GM23338 (cell line): ENCODE results near the gene HLA-DMB.

Experiments used
- CREB1 ChIP-seq: fragments of 250-450 bp; sonication (Bioruptor Pico); IDR thresholded peaks from 2 replicates; pipeline ENCODE4 v1.5.0; 2020; ENCODE audit warnings: low read depth, mild to moderate bottlenecking, moderate library complexity
- EZH2 ChIP-seq: fragments of 200-600 bp; sonication (generic); IDR thresholded peaks from one replicate; pipeline ENCODE4 v1.8.0; 2017; ENCODE audit warnings: antibody characterized with exemption, mild to moderate bottlenecking, low read depth; ENCODE audit not compliant: unreplicated experiment
- EZH2phosphoT487 ChIP-seq: fragments of 200-600 bp; sonication (generic); IDR thresholded peaks from one replicate; pipeline ENCODE4 v1.8.1; 2018; ENCODE audit warnings: antibody characterized with exemption; ENCODE audit not compliant: unreplicated experiment
- JUNB ChIP-seq: IDR thresholded peaks from one replicate; pipeline ENCODE4 v1.6.1; 2016; ENCODE audit warnings: antibody characterized with exemption; ENCODE audit not compliant: unreplicated experiment
- NANOG ChIP-seq: IDR thresholded peaks from 2 replicates; pipeline ENCODE4 v1.6.1; 2016; ENCODE audit warnings: antibody characterized with exemption, borderline replicate concordance
- POLR2AphosphoS5 ChIP-seq: IDR thresholded peaks from 2 replicates; pipeline ENCODE4 v1.6.1; 2016; ENCODE audit warnings: antibody characterized with exemption, low read depth
- STAT1 ChIP-seq: IDR thresholded peaks from one replicate; pipeline ENCODE4 v1.6.1; 2016; ENCODE audit warnings: antibody characterized with exemption; ENCODE audit not compliant: unreplicated experiment
- ZNF331 ChIP-seq: fragments of 250-450 bp; sonication (Bioruptor Pico); IDR thresholded peaks from 2 replicates; pipeline ENCODE4 v1.5.0; 2020; ENCODE audit warnings: low read depth, mild to moderate bottlenecking, moderate library complexity
- TF ChIP-seq, protein P1 (sequence below): IDR thresholded peaks from one replicate; pipeline ENCODE4 v1.6.1; 2018; ENCODE audit warnings: antibody characterized with exemption; ENCODE audit not compliant: unreplicated experiment
- TF ChIP-seq, protein P2 (sequence below), 2 experiments: fragments of 200-600 bp in 1 of 2; sonication (generic) in 1 of 2; conservative IDR thresholded peaks; 2 replicates each; pipeline versions ENCODE4 v1.5.1 to v1.6.1; 2016 to 2017; ENCODE audit warnings: antibody characterized with exemption in 2 of 2, low read depth in 2 of 2, mild to moderate bottlenecking in 2 of 2, moderate library complexity in 1 of 2
- TF ChIP-seq, protein P3 (sequence below): fragments of 250-450 bp; sonication (Bioruptor Pico); IDR thresholded peaks from 2 replicates; pipeline ENCODE4 v1.5.0; 2020; ENCODE audit warnings: mild to moderate bottlenecking, moderate library complexity

DNA sequence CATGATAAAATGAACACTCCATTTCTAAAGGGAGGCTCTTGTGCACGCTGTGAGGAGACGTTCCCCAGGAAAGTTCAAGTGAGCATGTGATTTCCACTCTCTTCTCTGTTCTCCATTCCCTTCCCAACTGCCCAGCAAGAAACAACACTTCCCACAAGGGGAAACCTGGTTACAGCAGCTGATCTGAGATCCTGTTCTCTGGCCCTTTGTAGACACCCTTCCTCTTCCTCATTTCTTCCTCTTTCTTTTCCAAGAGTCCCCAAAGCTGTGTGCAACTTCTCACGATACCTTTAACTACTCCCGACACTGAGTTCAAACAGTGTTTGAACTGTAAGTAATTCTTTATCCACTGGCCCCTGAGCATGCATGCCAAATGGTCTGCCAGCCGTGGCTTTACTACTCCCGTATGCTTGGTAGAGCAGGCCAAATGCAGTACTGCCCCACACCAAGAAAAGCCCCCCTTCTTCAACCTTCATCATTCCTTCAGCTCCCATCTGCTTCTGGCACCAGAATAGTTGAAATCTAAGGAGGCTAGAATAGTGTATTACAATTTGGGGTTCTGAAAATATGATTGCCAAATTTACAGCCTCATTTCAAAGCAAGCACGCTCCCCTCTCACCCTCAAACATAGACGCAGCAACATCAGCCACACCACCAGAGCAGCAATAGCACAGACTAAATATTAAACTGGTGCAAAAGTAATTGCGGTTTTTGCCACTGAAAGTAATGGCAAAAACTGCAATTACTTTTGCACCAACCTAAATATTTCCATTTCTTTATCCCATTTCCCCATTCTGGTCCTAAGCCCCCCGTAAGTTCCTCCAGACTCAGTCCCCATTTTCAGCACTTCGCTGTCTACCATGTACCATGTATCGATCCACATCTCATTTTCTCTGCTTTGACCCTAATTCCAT, 4.3 kb downstream of the HLA-DMB start:
- TF ChIP-seq, protein P1, sequence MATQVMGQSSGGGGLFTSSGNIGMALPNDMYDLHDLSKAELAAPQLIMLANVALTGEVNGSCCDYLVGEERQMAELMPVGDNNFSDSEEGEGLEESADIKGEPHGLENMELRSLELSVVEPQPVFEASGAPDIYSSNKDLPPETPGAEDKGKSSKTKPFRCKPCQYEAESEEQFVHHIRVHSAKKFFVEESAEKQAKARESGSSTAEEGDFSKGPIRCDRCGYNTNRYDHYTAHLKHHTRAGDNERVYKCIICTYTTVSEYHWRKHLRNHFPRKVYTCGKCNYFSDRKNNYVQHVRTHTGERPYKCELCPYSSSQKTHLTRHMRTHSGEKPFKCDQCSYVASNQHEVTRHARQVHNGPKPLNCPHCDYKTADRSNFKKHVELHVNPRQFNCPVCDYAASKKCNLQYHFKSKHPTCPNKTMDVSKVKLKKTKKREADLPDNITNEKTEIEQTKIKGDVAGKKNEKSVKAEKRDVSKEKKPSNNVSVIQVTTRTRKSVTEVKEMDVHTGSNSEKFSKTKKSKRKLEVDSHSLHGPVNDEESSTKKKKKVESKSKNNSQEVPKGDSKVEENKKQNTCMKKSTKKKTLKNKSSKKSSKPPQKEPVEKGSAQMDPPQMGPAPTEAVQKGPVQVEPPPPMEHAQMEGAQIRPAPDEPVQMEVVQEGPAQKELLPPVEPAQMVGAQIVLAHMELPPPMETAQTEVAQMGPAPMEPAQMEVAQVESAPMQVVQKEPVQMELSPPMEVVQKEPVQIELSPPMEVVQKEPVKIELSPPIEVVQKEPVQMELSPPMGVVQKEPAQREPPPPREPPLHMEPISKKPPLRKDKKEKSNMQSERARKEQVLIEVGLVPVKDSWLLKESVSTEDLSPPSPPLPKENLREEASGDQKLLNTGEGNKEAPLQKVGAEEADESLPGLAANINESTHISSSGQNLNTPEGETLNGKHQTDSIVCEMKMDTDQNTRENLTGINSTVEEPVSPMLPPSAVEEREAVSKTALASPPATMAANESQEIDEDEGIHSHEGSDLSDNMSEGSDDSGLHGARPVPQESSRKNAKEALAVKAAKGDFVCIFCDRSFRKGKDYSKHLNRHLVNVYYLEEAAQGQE = no peak
- no peak for TF ChIP-seq EZH2phosphoT487
- TF ChIP-seq, protein P2, sequence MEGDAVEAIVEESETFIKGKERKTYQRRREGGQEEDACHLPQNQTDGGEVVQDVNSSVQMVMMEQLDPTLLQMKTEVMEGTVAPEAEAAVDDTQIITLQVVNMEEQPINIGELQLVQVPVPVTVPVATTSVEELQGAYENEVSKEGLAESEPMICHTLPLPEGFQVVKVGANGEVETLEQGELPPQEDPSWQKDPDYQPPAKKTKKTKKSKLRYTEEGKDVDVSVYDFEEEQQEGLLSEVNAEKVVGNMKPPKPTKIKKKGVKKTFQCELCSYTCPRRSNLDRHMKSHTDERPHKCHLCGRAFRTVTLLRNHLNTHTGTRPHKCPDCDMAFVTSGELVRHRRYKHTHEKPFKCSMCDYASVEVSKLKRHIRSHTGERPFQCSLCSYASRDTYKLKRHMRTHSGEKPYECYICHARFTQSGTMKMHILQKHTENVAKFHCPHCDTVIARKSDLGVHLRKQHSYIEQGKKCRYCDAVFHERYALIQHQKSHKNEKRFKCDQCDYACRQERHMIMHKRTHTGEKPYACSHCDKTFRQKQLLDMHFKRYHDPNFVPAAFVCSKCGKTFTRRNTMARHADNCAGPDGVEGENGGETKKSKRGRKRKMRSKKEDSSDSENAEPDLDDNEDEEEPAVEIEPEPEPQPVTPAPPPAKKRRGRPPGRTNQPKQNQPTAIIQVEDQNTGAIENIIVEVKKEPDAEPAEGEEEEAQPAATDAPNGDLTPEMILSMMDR (conservative IDR thresholded peaks at IDR 0.05; ENCODE audit: low read depth in 2 of 2) = no peak
- TF ChIP-seq NANOG = no peak
- TF ChIP-seq, protein P3, sequence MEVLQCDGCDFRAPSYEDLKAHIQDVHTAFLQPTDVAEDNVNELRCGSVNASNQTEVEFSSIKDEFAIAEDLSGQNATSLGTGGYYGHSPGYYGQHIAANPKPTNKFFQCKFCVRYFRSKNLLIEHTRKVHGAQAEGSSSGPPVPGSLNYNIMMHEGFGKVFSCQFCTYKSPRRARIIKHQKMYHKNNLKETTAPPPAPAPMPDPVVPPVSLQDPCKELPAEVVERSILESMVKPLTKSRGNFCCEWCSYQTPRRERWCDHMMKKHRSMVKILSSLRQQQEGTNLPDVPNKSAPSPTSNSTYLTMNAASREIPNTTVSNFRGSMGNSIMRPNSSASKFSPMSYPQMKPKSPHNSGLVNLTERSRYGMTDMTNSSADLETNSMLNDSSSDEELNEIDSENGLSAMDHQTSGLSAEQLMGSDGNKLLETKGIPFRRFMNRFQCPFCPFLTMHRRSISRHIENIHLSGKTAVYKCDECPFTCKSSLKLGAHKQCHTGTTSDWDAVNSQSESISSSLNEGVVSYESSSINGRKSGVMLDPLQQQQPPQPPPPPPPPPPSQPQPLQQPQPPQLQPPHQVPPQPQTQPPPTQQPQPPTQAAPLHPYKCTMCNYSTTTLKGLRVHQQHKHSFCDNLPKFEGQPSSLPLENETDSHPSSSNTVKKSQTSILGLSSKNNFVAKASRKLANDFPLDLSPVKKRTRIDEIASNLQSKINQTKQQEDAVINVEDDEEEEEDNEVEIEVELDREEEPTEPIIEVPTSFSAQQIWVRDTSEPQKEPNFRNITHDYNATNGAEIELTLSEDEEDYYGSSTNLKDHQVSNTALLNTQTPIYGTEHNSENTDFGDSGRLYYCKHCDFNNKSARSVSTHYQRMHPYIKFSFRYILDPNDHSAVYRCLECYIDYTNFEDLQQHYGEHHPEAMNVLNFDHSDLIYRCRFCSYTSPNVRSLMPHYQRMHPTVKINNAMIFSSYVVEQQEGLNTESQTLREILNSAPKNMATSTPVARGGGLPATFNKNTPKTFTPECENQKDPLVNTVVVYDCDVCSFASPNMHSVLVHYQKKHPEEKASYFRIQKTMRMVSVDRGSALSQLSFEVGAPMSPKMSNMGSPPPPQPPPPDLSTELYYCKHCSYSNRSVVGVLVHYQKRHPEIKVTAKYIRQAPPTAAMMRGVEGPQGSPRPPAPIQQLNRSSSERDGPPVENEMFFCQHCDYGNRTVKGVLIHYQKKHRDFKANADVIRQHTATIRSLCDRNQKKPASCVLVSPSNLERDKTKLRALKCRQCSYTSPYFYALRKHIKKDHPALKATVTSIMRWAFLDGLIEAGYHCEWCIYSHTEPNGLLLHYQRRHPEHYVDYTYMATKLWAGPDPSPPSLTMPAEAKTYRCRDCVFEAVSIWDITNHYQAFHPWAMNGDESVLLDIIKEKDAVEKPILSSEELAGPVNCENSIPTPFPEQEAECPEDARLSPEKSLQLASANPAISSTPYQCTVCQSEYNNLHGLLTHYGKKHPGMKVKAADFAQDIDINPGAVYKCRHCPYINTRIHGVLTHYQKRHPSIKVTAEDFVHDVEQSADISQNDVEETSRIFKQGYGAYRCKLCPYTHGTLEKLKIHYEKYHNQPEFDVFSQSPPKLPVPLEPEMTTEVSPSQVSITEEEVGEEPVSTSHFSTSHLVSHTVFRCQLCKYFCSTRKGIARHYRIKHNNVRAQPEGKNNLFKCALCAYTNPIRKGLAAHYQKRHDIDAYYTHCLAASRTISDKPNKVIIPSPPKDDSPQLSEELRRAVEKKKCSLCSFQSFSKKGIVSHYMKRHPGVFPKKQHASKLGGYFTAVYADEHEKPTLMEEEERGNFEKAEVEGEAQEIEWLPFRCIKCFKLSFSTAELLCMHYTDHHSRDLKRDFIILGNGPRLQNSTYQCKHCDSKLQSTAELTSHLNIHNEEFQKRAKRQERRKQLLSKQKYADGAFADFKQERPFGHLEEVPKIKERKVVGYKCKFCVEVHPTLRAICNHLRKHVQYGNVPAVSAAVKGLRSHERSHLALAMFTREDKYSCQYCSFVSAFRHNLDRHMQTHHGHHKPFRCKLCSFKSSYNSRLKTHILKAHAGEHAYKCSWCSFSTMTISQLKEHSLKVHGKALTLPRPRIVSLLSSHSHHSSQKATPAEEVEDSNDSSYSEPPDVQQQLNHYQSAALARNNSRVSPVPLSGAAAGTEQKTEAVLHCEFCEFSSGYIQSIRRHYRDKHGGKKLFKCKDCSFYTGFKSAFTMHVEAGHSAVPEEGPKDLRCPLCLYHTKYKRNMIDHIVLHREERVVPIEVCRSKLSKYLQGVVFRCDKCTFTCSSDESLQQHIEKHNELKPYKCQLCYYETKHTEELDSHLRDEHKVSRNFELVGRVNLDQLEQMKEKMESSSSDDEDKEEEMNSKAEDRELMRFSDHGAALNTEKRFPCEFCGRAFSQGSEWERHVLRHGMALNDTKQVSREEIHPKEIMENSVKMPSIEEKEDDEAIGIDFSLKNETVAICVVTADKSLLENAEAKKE = no peak
- no peak for TF ChIP-seq EZH2
- no peak for TF ChIP-seq JUNB
- no peak for TF ChIP-seq CREB1 (CRISPR knock-in tag)
- no peak for TF ChIP-seq POLR2AphosphoS5
- TF ChIP-seq ZNF331 (CRISPR knock-in tag) = no peak
- no peak for TF ChIP-seq STAT1
